Tibial nerve (tissue), 4 donors: ENCODE data around the gene CLEC17A.

ENCODE experiments used
- CTCF ChIP-seq, 5 experiments: fragments of 200-600 bp in 3 of 5; fragments of 450-650 bp in 2 of 5; sonication (generic) in 3 of 5; IDR thresholded peaks; one replicate each; pipeline ENCODE4 v1.5.1; 2016 to 2019; ENCODE audit warnings: antibody characterized with exemption in 5 of 5, mild to moderate bottlenecking in 3 of 5, moderate library complexity in 2 of 5
- EP300 ChIP-seq, 2 donors: sonication (generic); formaldehyde crosslinking; IDR thresholded peaks; one replicate each; pipeline ENCODE4 v1.6.1; 2017; ENCODE audit warnings: antibody characterized with exemption in 2 of 2, mild to moderate bottlenecking in 1 of 2
- POLR2A ChIP-seq, 2 donors: fragments of 450-650 bp; IDR thresholded peaks; one replicate each; pipeline ENCODE4 v1.6.1; 2017; ENCODE audit warnings: antibody characterized with exemption in 2 of 2, mild to moderate bottlenecking in 2 of 2, moderate library complexity in 2 of 2

- TF ChIP-seq CTCF (IDR thresholded peaks at IDR 0.05) (no peak), EP300 (IDR thresholded peaks at IDR 0.05) (no peak), POLR2A (IDR thresholded peaks at IDR 0.05) (no peak)
Observed at GRCh38 chr19:14561249-14561648, 21.6 kb upstream of the CLEC17A start.
